GM12891 (cell line): ENCODE data around the gene NXF3.

Source experiments
- PAX5 ChIP-seq: IDR thresholded peaks from 2 replicates; pipeline ENCODE4 v1.6.1; 2011; ENCODE audit warnings: low read length, moderate library complexity, mild to moderate bottlenecking; ENCODE audit not compliant: insufficient read depth, severe bottlenecking
- POLR2A ChIP-seq: IDR thresholded peaks from 2 replicates; pipeline ENCODE4 v1.6.1; 2011; ENCODE audit warnings: low read depth, low read length, control low read depth
- POLR2AphosphoS5 ChIP-seq: IDR thresholded peaks from 2 replicates; pipeline ENCODE4 v1.6.1; 2011; ENCODE audit warnings: low read depth, low read length, control low read depth
- POU2F2 ChIP-seq: IDR thresholded peaks from 2 replicates; pipeline ENCODE4 v1.6.1; 2011; ENCODE audit warnings: low read depth, mild to moderate bottlenecking, control low read depth, low read length, moderate library complexity
- SPI1 ChIP-seq: IDR thresholded peaks from 2 replicates; pipeline ENCODE4 v1.6.1; 2011; ENCODE audit warnings: low read depth, low read length, control low read depth
- TAF1 ChIP-seq: IDR thresholded peaks from 2 replicates; pipeline ENCODE4 v1.6.1; 2011; ENCODE audit warnings: low read depth, low read length, control low read depth

GRCh38 chrX:103051260-103051789 lies 41.6 kb downstream of the NXF3 start:
- TF ChIP-seq POLR2AphosphoS5 (no peak), POLR2A (no peak), SPI1 (no peak), TAF1 (no peak), PAX5 (no peak), POU2F2 (no peak)
